ENCODE measurements around the gene UPK3B.
"Not testable (repeated sequence)": the region's sequence is repeated elsewhere in the genome, so short reads cannot be mapped to it uniquely, and the experiment has no call there.

UPK3B gene

GRCh38 chr7:76492139-76492538 is 18.2 kb upstream of the UPK3B start:
- DNase-seq (ENCODE audit: low spot score) = not testable (repeated sequence)

- DNase-seq (ENCODE audit: low spot score) = not testable (repeated sequence)
These were observed 14.6 kb upstream of the UPK3B start for GRCh38 chr7:76495717-76496116.

- DNase-seq (ENCODE audit: low spot score) = not testable (repeated sequence)
These were observed 12.3 kb upstream of the UPK3B start for GRCh38 chr7:76497918-76498582.

GRCh38 chr7:76498583-76499200 is 11.7 kb upstream of the UPK3B start:
- DNase-seq (ENCODE audit: low spot score) = not testable (repeated sequence)

GRCh38 chr7:76499201-76499923 is 11.0 kb upstream of the UPK3B start:
- not testable (repeated sequence) for DNase-seq (ENCODE audit: low spot score)

GRCh38 chr7:76499924-76500241 is 10.5 kb upstream of the UPK3B start:
- DNase-seq (ENCODE audit: low spot score) = not testable (repeated sequence)

- DNase-seq (ENCODE audit: low spot score) = not testable (repeated sequence)
These were observed 8.1 kb upstream of the UPK3B start for GRCh38 chr7:76502224-76502623.

GRCh38 chr7:76502836-76503235 is 7.5 kb upstream of the UPK3B start:
- not testable (repeated sequence) for DNase-seq (ENCODE audit: low spot score)

- DNase-seq (ENCODE audit: low spot score) = not testable (repeated sequence)
These were observed 7.1 kb upstream of the UPK3B start for GRCh38 chr7:76503244-76503643.

GRCh38 chr7:76504351-76505167 is 5.8 kb upstream of the UPK3B start:
- not testable (repeated sequence) for DNase-seq (ENCODE audit: low spot score)

GRCh38 chr7:76505168-76506080 is 4.9 kb upstream of the UPK3B start:
- no peak for DNase-seq (ENCODE audit: low spot score)

GRCh38 chr7:76506081-76506440 is 4.3 kb upstream of the UPK3B start:
- no peak for DNase-seq (ENCODE audit: low spot score)

GRCh38 chr7:76506643-76507042 is 3.7 kb upstream of the UPK3B start:
- DNase-seq (ENCODE audit: low spot score) = not testable (repeated sequence)

GRCh38 chr7:76507723-76508406 is 2.5 kb upstream of the UPK3B start:
- DNase-seq (ENCODE audit: low spot score) = no peak

GRCh38 chr7:76511200-76511910 is 1.0 kb downstream of the UPK3B start:
- DNase-seq (ENCODE audit: low spot score) = not testable (repeated sequence)

- not testable (repeated sequence) for DNase-seq (ENCODE audit: low spot score)
These were observed 1.8 kb downstream of the UPK3B start for GRCh38 chr7:76511911-76512885.

- DNase-seq (ENCODE audit: low spot score) = peak; percentile 25
These were observed 2.8 kb downstream of the UPK3B start for GRCh38 chr7:76512941-76513816.

Data from COLO829 (cell line).